ENCODE results near the gene INSIG2.

- no peak for TF ChIP-seq CTCF (IDR thresholded peaks at IDR 0.05)
- TF ChIP-seq POLR2AphosphoS5 (IDR thresholded peaks at IDR 0.05), result peak in 1 of 2 donors; percentile 49
Measured at GRCh38 chr2:118118479-118118878, 30.2 kb downstream of the INSIG2 start.
